GM23338 (cell line): ENCODE results near the gene SLC12A5. TPM values are rescaled to one million over a fixed set of nuclear protein-coding genes. Genes with fewer than 3 reads are reported as not detected.

Experiments
- ATAC-seq: fragments of 200-7000 bp; cut with Tn5 transposase; 3 replicates; pipeline ENCODE4 v1.9.1; 2020
- DNase-seq: peaks from one replicate; pipeline ENCODE4 v3.0.0-alpha.2; 2015; ENCODE audit warnings: low spot score
- H2AFZ ChIP-seq: fragments of 200-600 bp; sonication (generic); 2 replicates; pipeline ENCODE4 v1.8.0; 2016; ENCODE audit warnings: antibody characterized with exemption, mild to moderate bottlenecking, moderate library complexity
- H3F3A ChIP-seq: fragments of 200-600 bp; sonication (generic); replicated peaks from 2 replicates; pipeline ENCODE4 v1.8.0; 2017; ENCODE audit warnings: antibody characterized with exemption, mixed run types, low read depth
- H3K27ac ChIP-seq: fragments of 200-600 bp; sonication (generic); 2 replicates; pipeline ENCODE4 v1.6.1; 2016; ENCODE audit warnings: low read depth
- H3K27me3 ChIP-seq: fragments of 200-600 bp; sonication (generic); 2 replicates; pipeline ENCODE4 v1.8.0; 2016; ENCODE audit warnings: mild to moderate bottlenecking, mixed run types, moderate library complexity; ENCODE audit not compliant: insufficient read depth
- H3K36me3 ChIP-seq: fragments of 200-600 bp; sonication (generic); 2 replicates; pipeline ENCODE4 v1.8.0; 2016; ENCODE audit warnings: mild to moderate bottlenecking; ENCODE audit not compliant: insufficient read depth
- H3K4me1 ChIP-seq: fragments of 200-600 bp; sonication (generic); 2 replicates; pipeline ENCODE4 v1.8.0; 2016; ENCODE audit warnings: mild to moderate bottlenecking, moderate library complexity; ENCODE audit not compliant: insufficient read depth
- H3K4me2 ChIP-seq: fragments of 200-600 bp; sonication (generic); 2 replicates; pipeline ENCODE4 v1.7.1; 2017; ENCODE audit warnings: mixed run types
- H3K4me3 ChIP-seq: fragments of 200-600 bp; sonication (generic); 2 replicates; pipeline ENCODE4 v1.6.1; 2016; ENCODE audit warnings: mixed run types
- H3K79me2 ChIP-seq: fragments of 200-600 bp; sonication (generic); replicated peaks from 2 replicates; pipeline ENCODE4 v1.8.0; 2017; ENCODE audit warnings: mild to moderate bottlenecking; ENCODE audit not compliant: insufficient read depth
- H3K9me2 ChIP-seq: fragments of 200-600 bp; sonication (generic); 2 replicates; pipeline ENCODE4 v1.8.0; 2017; ENCODE audit not compliant: insufficient read depth
- H4K20me1 ChIP-seq: fragments of 200-600 bp; sonication (generic); replicated peaks from 2 replicates; pipeline ENCODE4 v1.8.0; 2017; ENCODE audit warnings: mild to moderate bottlenecking; ENCODE audit not compliant: insufficient read depth
- H3K27ac Mint-ChIP-seq: 2 replicates; pipeline ENCODE4 v1.8.0; 2020; ENCODE audit warnings: inconsistent platforms, mild to moderate bottlenecking, moderate library complexity, mixed read lengths
- H3K27me3 Mint-ChIP-seq: 3 replicates; pipeline ENCODE4 v1.8.0; 2022; ENCODE audit warnings: low read depth, mild to moderate bottlenecking, moderate library complexity, mixed read lengths, inconsistent platforms; ENCODE audit not compliant: insufficient read depth, poor library complexity
- H3K36me3 Mint-ChIP-seq: 3 replicates; pipeline ENCODE4 v1.8.0; 2021; ENCODE audit warnings: low read depth, mild to moderate bottlenecking, inconsistent platforms, moderate library complexity, mixed read lengths
- H3K4me1 Mint-ChIP-seq: 3 replicates; pipeline ENCODE4 v1.8.0; 2020; ENCODE audit warnings: mild to moderate bottlenecking, inconsistent platforms, mixed read lengths
- H3K4me3 Mint-ChIP-seq: 3 replicates; pipeline ENCODE4 v1.8.0; 2021; ENCODE audit warnings: moderate library complexity, mild to moderate bottlenecking, inconsistent platforms, mixed read lengths
- H3K9me3 Mint-ChIP-seq: 3 replicates; pipeline ENCODE4 v1.8.0; 2020; ENCODE audit warnings: moderate library complexity, mild to moderate bottlenecking, inconsistent platforms, mixed read lengths
- CREB1 ChIP-seq: fragments of 250-450 bp; sonication (Bioruptor Pico); IDR thresholded peaks from 2 replicates; pipeline ENCODE4 v1.5.0; 2020; ENCODE audit warnings: low read depth, mild to moderate bottlenecking, moderate library complexity
- ETS1 ChIP-seq: IDR thresholded peaks from 2 replicates; pipeline ENCODE4 v1.6.1; 2016; ENCODE audit warnings: antibody characterized with exemption
- EZH2 ChIP-seq: fragments of 200-600 bp; sonication (generic); IDR thresholded peaks from one replicate; pipeline ENCODE4 v1.8.0; 2017; ENCODE audit warnings: antibody characterized with exemption, mild to moderate bottlenecking, low read depth; ENCODE audit not compliant: unreplicated experiment
- EZH2phosphoT487 ChIP-seq: fragments of 200-600 bp; sonication (generic); IDR thresholded peaks from one replicate; pipeline ENCODE4 v1.8.1; 2018; ENCODE audit warnings: antibody characterized with exemption; ENCODE audit not compliant: unreplicated experiment
- JUNB ChIP-seq: IDR thresholded peaks from one replicate; pipeline ENCODE4 v1.6.1; 2016; ENCODE audit warnings: antibody characterized with exemption; ENCODE audit not compliant: unreplicated experiment
- NANOG ChIP-seq: IDR thresholded peaks from 2 replicates; pipeline ENCODE4 v1.6.1; 2016; ENCODE audit warnings: antibody characterized with exemption, borderline replicate concordance
- POLR2AphosphoS5 ChIP-seq: IDR thresholded peaks from 2 replicates; pipeline ENCODE4 v1.6.1; 2016; ENCODE audit warnings: antibody characterized with exemption, low read depth
- REST ChIP-seq: IDR thresholded peaks from one replicate; pipeline ENCODE4 v1.6.1; 2018; ENCODE audit warnings: antibody characterized with exemption; ENCODE audit not compliant: unreplicated experiment
- STAT1 ChIP-seq: IDR thresholded peaks from one replicate; pipeline ENCODE4 v1.6.1; 2016; ENCODE audit warnings: antibody characterized with exemption; ENCODE audit not compliant: unreplicated experiment
- ZNF114 ChIP-seq: fragments of 250-450 bp; sonication (Bioruptor Pico); IDR thresholded peaks from 2 replicates; pipeline ENCODE4 v1.5.0; 2020; ENCODE audit warnings: mild to moderate bottlenecking, moderate library complexity
- ZNF462 ChIP-seq: fragments of 250-450 bp; sonication (Bioruptor Pico); IDR thresholded peaks from 2 replicates; pipeline ENCODE4 v1.5.0; 2020; ENCODE audit warnings: mild to moderate bottlenecking, moderate library complexity
- polyA plus RNA-seq: library from polyadenylated mRNA; unstranded; fragments of >200 nt; fragmentation: Nextera tagmentation; extraction: Ambion mirVana; gene quantifications from 2 replicates; pipeline ENCODE4 v1.2.1, GENCODE V29; 2016
- total RNA-seq: library from RNA; depleted of rRNA; stranded (reverse); fragments of >200 nt; shearing (Covaris generic); gene quantifications from 2 replicates; pipeline ENCODE4 v1.2.3, GENCODE V29; 2014

SLC12A5 gene
- total and polyA plus RNA-seq, 2 experiments from 2014 or later, result 3.5 to 8.4 TPM

GRCh38 chr20:46056027-46056833 lies 27.2 kb downstream of the SLC12A5 start:
- H3K4me1 Mint-ChIP-seq, result peaks cover 24% of the 10 kb centered on the region
- H3K4me2 ChIP-seq, result no peak overlapping the region
- DNase-seq (no peak), ATAC-seq (no peak)
- peaks cover 18% of the 10 kb centered on the region for H4K20me1 ChIP-seq
- TF ChIP-seq ZNF462 (CRISPR knock-in tag) (no peak), REST (no peak), EZH2 (no peak), STAT1 (no peak), ETS1 (no peak), NANOG (no peak), CREB1 (no peak), EZH2phosphoT487 (no peak), JUNB (no peak), ZNF114 (CRISPR knock-in tag) (no peak), POLR2AphosphoS5 (no peak)
- no peak overlapping the region for H3K27ac ChIP-seq
- H3K27me3 Mint-ChIP-seq, result peaks cover 60% of the 10 kb centered on the region
- H3K27ac Mint-ChIP-seq, result no peak overlapping the region
- H2AFZ ChIP-seq, result no peak overlapping the region
- peaks cover 21% of the 10 kb centered on the region for H3K4me1 ChIP-seq
- peaks cover 68% of the 10 kb centered on the region for H3K27me3 ChIP-seq
- no peaks in the 10 kb centered on the region for H3K79me2 ChIP-seq
- H3K4me3 Mint-ChIP-seq, result no peak overlapping the region
- H3K9me2 ChIP-seq, result no peaks in the 10 kb centered on the region
- peaks cover 7% of the 10 kb centered on the region for H3K36me3 Mint-ChIP-seq
- peaks cover 11% of the 10 kb centered on the region for H3F3A ChIP-seq
- no peak overlapping the region for H3K4me3 ChIP-seq
- no peaks in the 10 kb centered on the region for H3K36me3 ChIP-seq
- H3K9me3 Mint-ChIP-seq, result no peaks in the 10 kb centered on the region
